ENCODE results near the gene IL19.

Gene IL19

GRCh38 chr1:206836111-206836510, 65.5 kb downstream of the IL19 start:
- TF ChIP-seq, protein P1, sequence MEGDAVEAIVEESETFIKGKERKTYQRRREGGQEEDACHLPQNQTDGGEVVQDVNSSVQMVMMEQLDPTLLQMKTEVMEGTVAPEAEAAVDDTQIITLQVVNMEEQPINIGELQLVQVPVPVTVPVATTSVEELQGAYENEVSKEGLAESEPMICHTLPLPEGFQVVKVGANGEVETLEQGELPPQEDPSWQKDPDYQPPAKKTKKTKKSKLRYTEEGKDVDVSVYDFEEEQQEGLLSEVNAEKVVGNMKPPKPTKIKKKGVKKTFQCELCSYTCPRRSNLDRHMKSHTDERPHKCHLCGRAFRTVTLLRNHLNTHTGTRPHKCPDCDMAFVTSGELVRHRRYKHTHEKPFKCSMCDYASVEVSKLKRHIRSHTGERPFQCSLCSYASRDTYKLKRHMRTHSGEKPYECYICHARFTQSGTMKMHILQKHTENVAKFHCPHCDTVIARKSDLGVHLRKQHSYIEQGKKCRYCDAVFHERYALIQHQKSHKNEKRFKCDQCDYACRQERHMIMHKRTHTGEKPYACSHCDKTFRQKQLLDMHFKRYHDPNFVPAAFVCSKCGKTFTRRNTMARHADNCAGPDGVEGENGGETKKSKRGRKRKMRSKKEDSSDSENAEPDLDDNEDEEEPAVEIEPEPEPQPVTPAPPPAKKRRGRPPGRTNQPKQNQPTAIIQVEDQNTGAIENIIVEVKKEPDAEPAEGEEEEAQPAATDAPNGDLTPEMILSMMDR (IDR thresholded peaks at IDR 0.05; ENCODE audit: low read depth, low read length, missing control alignments), result no peak
- H3K4me3 ChIP-seq (ENCODE audit: low read depth, low read length), result no peak overlapping the region
- DNase-seq (ENCODE audit: low read depth), result no peak

DNA sequence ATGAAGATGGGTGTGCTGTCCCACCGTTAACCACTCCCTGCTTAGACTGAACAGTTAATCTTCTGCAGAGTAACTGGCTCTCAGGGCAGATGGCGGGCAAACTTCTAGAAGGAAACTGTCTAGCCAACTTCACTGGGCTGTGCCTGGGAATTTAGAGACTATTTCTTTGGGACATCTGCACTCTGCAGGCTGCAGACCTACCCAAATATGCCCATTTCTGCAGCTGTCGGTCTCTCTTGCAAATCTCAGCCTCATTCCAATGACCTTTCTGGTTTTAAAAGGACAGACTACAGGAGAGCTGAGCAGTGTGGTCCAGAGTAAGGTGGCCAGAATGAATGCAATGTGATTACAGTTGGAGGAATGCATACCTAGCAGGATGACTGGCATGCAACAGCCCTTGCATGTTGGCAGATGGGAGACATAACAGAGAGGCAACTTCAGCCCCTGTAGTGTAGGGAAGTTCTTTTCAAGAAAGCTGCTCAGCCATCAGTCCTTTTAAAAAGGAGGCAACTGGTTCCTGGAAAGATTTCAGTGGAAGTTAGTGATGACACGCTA, 68.5 kb downstream of the IL19 start:
- TF ChIP-seq, protein P1 (IDR thresholded peaks at IDR 0.05; ENCODE audit: low read depth, low read length, missing control alignments), result no peak
- H3K4me3 ChIP-seq (ENCODE audit: low read depth, low read length), result no peak overlapping the region
- DNase-seq (ENCODE audit: low read depth), result no peak

GRCh38 chr1:206839857-206840256, 69.3 kb downstream of the IL19 start:
- DNase-seq (ENCODE audit: low read depth), result no peak
- TF ChIP-seq, protein P1 (IDR thresholded peaks at IDR 0.05; ENCODE audit: low read depth, low read length, missing control alignments), result no peak

DNA sequence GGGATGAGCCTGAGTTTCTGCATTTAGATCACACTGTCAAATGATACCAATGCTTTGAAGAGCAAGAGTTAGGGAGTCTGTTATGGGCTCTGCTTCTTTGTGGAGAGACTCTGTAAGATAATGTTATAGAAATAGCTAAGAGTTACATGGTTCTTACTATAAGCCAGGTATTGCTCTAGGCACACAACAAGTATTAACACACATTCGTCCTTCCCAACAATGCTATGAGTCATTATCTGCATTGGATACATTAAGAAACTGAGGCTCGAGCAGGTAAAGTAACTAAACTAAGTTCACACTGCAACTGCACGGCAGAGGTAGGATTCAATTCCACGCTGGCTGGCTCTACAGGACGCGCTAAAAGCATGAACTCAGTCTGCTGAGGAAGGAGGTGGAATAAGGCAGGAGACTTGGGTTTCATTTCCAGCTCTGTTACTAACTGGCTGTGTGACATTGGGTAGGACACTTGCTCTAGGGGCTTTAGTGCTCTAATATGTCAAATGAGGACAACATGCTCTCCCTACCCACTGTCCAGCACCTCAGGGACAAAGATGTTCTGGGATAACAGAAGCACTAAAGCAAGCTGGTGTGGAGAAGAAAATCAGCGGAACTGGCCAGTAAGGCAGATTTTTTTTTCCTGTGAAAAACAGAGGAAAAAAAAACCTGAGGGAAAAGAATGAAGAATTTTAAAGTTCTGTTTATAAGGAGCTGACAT, 71.2 kb downstream of the IL19 start:
- no peak overlapping the region for H3K4me3 ChIP-seq (ENCODE audit: low read depth, low read length)
- no peak for DNase-seq (ENCODE audit: low read depth)
- TF ChIP-seq, protein P1 (IDR thresholded peaks at IDR 0.05; ENCODE audit: low read depth, low read length, missing control alignments), result no peak

More at GRCh38 chr1:206839857-206840256, 69.3 kb downstream of the IL19 start:
- H3K4me3 ChIP-seq (ENCODE audit: low read depth, low read length), result no peak overlapping the region

DNA sequence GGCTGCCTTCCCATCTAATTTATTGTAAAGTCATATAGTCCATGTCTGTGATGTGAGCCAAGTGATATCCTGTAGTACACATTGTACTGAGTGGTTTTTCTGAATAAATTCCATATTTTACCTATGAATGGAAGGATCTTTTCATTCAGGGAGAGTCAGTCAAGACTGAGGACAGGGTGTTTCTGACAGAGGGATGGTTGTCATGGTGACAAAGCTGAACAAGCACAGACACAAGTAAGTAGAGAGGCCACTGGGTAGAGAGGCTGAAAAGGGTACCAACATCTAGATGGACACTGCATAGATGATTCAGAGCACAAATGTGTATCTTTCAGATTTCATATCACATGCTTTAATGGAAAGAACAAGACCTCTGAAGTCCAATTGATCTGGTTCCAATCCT, 72.3 kb downstream of the IL19 start:
- DNase-seq (ENCODE audit: low read depth), result no peak
- H3K4me3 ChIP-seq (ENCODE audit: low read depth, low read length), result no peak overlapping the region
- TF ChIP-seq, protein P1 (IDR thresholded peaks at IDR 0.05; ENCODE audit: low read depth, low read length, missing control alignments), result no peak

DNA sequence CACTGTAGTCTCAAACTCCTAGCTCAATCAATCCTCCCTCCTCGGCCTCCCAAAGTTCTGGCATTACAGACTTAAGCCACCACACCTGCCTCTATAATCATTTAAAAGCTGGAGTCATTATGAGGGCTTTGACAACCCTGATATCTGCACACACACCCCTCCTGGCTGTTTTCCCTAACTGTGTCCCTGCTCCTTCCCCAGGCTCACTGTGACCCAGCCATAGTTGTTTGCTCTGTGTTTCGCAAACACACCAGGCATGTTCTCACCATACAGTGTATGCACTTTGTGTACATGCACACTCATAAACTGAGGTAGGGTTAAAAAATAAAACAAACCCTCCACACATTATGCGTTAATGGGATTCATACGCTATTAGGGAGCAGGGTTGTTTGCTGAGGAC, 73.1 kb downstream of the IL19 start:
- no peak overlapping the region for H3K4me3 ChIP-seq (ENCODE audit: low read depth, low read length)
- TF ChIP-seq, protein P1 (IDR thresholded peaks at IDR 0.05; ENCODE audit: low read depth, low read length, missing control alignments), result no peak
- DNase-seq (ENCODE audit: low read depth), result no peak

DNA sequence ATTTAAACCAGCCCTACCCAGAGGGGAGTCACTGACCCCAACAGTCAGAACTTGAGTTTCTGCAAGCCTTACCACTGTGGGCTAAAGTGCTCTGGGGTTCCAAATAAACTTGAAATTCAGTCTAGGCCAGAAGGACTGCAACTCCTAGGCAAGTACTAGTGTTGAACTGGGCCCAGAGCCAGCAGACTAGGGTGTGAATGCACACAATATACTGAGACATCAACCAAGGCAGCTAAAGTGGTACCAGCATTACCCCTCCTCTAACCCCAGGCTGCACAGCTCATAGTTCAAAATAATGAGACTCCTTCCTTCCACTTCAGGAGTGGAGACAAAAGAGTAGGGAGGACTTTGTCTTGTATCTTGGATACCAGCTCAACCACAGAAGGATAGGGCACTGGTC, 75.9 kb downstream of the IL19 start:
- DNase-seq (ENCODE audit: low read depth), result no peak
- TF ChIP-seq, protein P1 (IDR thresholded peaks at IDR 0.05; ENCODE audit: low read depth, low read length, missing control alignments), result no peak
- no peak overlapping the region for H3K4me3 ChIP-seq (ENCODE audit: low read depth, low read length)
